ENCODE results near the gene TAMM41.
A peak's percentile ranks its signal among the peaks of the same experiment; 100 is the strongest.
"Not testable (repeated sequence)": the region's sequence is repeated elsewhere in the genome, so short reads cannot be mapped to it uniquely, and the experiment has no call there.

TAMM41 gene

GRCh38 chr3:11846281-11847266 is at the start of gene TAMM41:
TAMM41 (minus strand) TSS chr3:11846885; CDS start chr3:11846636, 249 bp downstream.
- peak within 1 kb of the TSS; percentile 69 to 95 for H3K27ac ChIP-seq
- TF ChIP-seq CTCF (IDR thresholded peaks at IDR 0.05), result peak; percentile 76
- H3K4me3 ChIP-seq, result peak within 1 kb of the TSS; percentile 91
- DNase-seq (ENCODE audit: low spot score), result peak; percentile 93

GRCh38 chr3:11878837-11879236 is 32.2 kb upstream of the TAMM41 start:
- DNase-seq (ENCODE audit: low spot score), result no peak

GRCh38 chr3:11874707-11875106 is 28.0 kb upstream of the TAMM41 start:
- not testable (repeated sequence) for H3K27ac ChIP-seq; DNase-seq (ENCODE audit: low spot score); H3K4me3 ChIP-seq

More at GRCh38 chr3:11878837-11879236, 32.2 kb upstream of the TAMM41 start:
- Histone ChIP-seq H3K4me3 (no peak overlapping the region), H3K27ac (no peak overlapping the region)
- TF ChIP-seq CTCF (IDR thresholded peaks at IDR 0.05), result no peak

- not testable (repeated sequence) for H3K4me3 ChIP-seq; DNase-seq (ENCODE audit: low spot score); H3K27ac ChIP-seq
Measured at GRCh38 chr3:11863739-11864138, 17.1 kb upstream of the TAMM41 start.

GRCh38 chr3:11862584-11862983 is 15.9 kb upstream of the TAMM41 start:
- H3K27ac ChIP-seq; DNase-seq (ENCODE audit: low spot score): not testable (repeated sequence)

GRCh38 chr3:11862145-11862544 is 15.5 kb upstream of the TAMM41 start:
- DNase-seq (ENCODE audit: low spot score); H3K27ac ChIP-seq; H3K4me3 ChIP-seq: not testable (repeated sequence)

More at GRCh38 chr3:11862584-11862983, 15.9 kb upstream of the TAMM41 start:
- H3K4me3 ChIP-seq, result not testable (repeated sequence)

GRCh38 chr3:11860213-11860612 is 13.5 kb upstream of the TAMM41 start:
- H3K4me3 ChIP-seq; DNase-seq (ENCODE audit: low spot score); H3K27ac ChIP-seq: not testable (repeated sequence)

- no peak for TF ChIP-seq CTCF (IDR thresholded peaks at IDR 0.05)
- DNase-seq (ENCODE audit: low spot score), result no peak
- Histone ChIP-seq H3K27ac (no peak overlapping the region), H3K4me3 (no peak overlapping the region)
Measured at GRCh38 chr3:11853450-11853849, 6.8 kb upstream of the TAMM41 start.

GRCh38 chr3:11850003-11850402 is 3.3 kb upstream of the TAMM41 start:
- DNase-seq (ENCODE audit: low spot score), result no peak
- H3K4me3 ChIP-seq, result no peak overlapping the region
- TF ChIP-seq CTCF (IDR thresholded peaks at IDR 0.05), result no peak
- H3K27ac ChIP-seq, result no peak overlapping the region
